ENCODE data around the gene SUN1. TPM values are rescaled to one million over a fixed set of nuclear protein-coding genes. Genes with fewer than 3 reads are reported as not detected.

SUN1 gene
- polyA plus RNA-seq, 1 donor = 128 TPM

GRCh38 chr7:876077-876971, 44.0 kb downstream of the SUN1 start, which contains the start of gene GET4:
Gene GET4, plus strand, starts transcription at chr7:876554. Its CDS starts 92 bp downstream, at chr7:876646.
- Histone ChIP-seq H3K9me3 (ENCODE audit: control insufficient read depth, low read depth, low read length) (peaks cover 6% of the 10 kb centered on the region), H3K4me1 (ENCODE audit: control insufficient read depth, insufficient read depth, low read length) (peaks cover 16% of the 10 kb centered on the region), H3K4me3 (ENCODE audit: low read length) (peak within 1 kb of the TSS; percentile 96), H3K27ac (ENCODE audit: low read length) (peak within 1 kb of the TSS; percentile 96), H3K27me3 (ENCODE audit: control insufficient read depth, insufficient read depth, low read length) (no peaks in the 10 kb centered on the region), H3K36me3 (ENCODE audit: control insufficient read depth, insufficient read depth, low read length) (peaks cover 36% of the 10 kb centered on the region)
- WGBS (ENCODE audit: insufficient coverage, low lambda C conversion rate) = no CpG with 5 or more reads among the region's 129 CpGs
- DNase-seq = peak; percentile 96 to 99

- peak overlapping the region; percentile 96 for H3K4me3 ChIP-seq (ENCODE audit: low read length)
- no peaks in the 10 kb centered on the region for H3K27me3 ChIP-seq (ENCODE audit: control insufficient read depth, insufficient read depth, low read length)
- peaks cover 30% of the 10 kb centered on the region for H3K36me3 ChIP-seq (ENCODE audit: control insufficient read depth, insufficient read depth, low read length)
- WGBS (ENCODE audit: insufficient coverage, low lambda C conversion rate) = 4% methylated on average over 8 of the region's 26 CpGs
- peaks cover 16% of the 10 kb centered on the region for H3K4me1 ChIP-seq (ENCODE audit: control insufficient read depth, insufficient read depth, low read length)
- peaks cover 6% of the 10 kb centered on the region for H3K9me3 ChIP-seq (ENCODE audit: control insufficient read depth, low read depth, low read length)
- peak overlapping the region; percentile 96 for H3K27ac ChIP-seq (ENCODE audit: low read length)
- DNase-seq = no peak
Observed at GRCh38 chr7:876972-877311, 44.7 kb downstream of the SUN1 start.

- peak; percentile 37 to 65 for DNase-seq
- Histone ChIP-seq H3K36me3 (ENCODE audit: control insufficient read depth, insufficient read depth, low read length) (peaks cover 27% of the 10 kb centered on the region), H3K27me3 (ENCODE audit: control insufficient read depth, insufficient read depth, low read length) (no peaks in the 10 kb centered on the region), H3K4me1 (ENCODE audit: control insufficient read depth, insufficient read depth, low read length) (peaks cover 16% of the 10 kb centered on the region), H3K9me3 (ENCODE audit: control insufficient read depth, low read depth, low read length) (peaks cover 6% of the 10 kb centered on the region), H3K27ac (ENCODE audit: low read length) (peak overlapping the region; percentile 96), H3K4me3 (ENCODE audit: low read length) (peak overlapping the region; percentile 96)
- 0% methylated on average over 2 of the region's 47 CpGs for WGBS (ENCODE audit: insufficient coverage, low lambda C conversion rate)
Observed at GRCh38 chr7:877312-878232, 45.3 kb downstream of the SUN1 start.

GRCh38 chr7:879093-879492, 46.8 kb downstream of the SUN1 start:
- Histone ChIP-seq H3K27ac (ENCODE audit: low read length) (no peak overlapping the region), H3K4me1 (ENCODE audit: control insufficient read depth, insufficient read depth, low read length) (peaks cover 11% of the 10 kb centered on the region), H3K4me3 (ENCODE audit: low read length) (no peak overlapping the region), H3K36me3 (ENCODE audit: control insufficient read depth, insufficient read depth, low read length) (peaks cover 27% of the 10 kb centered on the region), H3K27me3 (ENCODE audit: control insufficient read depth, insufficient read depth, low read length) (no peaks in the 10 kb centered on the region), H3K9me3 (ENCODE audit: control insufficient read depth, low read depth, low read length) (peaks cover 14% of the 10 kb centered on the region)
- WGBS (ENCODE audit: insufficient coverage, low lambda C conversion rate) = no CpG with 5 or more reads among the region's 15 CpGs
- no peak for DNase-seq

GRCh38 chr7:879706-880105, 47.4 kb downstream of the SUN1 start:
- Histone ChIP-seq H3K27ac (ENCODE audit: low read length) (no peak overlapping the region), H3K4me1 (ENCODE audit: control insufficient read depth, insufficient read depth, low read length) (peaks cover 11% of the 10 kb centered on the region), H3K4me3 (ENCODE audit: low read length) (no peak overlapping the region), H3K27me3 (ENCODE audit: control insufficient read depth, insufficient read depth, low read length) (no peaks in the 10 kb centered on the region), H3K9me3 (ENCODE audit: control insufficient read depth, low read depth, low read length) (peaks cover 14% of the 10 kb centered on the region), H3K36me3 (ENCODE audit: control insufficient read depth, insufficient read depth, low read length) (peaks cover 30% of the 10 kb centered on the region)
- 90% methylated on average over 2 of the region's 14 CpGs for WGBS (ENCODE audit: insufficient coverage, low lambda C conversion rate)
- no peak for DNase-seq

GRCh38 chr7:880450-880849, 48.2 kb downstream of the SUN1 start:
- Histone ChIP-seq H3K36me3 (ENCODE audit: control insufficient read depth, insufficient read depth, low read length) (peaks cover 24% of the 10 kb centered on the region), H3K27me3 (ENCODE audit: control insufficient read depth, insufficient read depth, low read length) (no peaks in the 10 kb centered on the region), H3K4me3 (ENCODE audit: low read length) (no peak overlapping the region), H3K9me3 (ENCODE audit: control insufficient read depth, low read depth, low read length) (peaks cover 12% of the 10 kb centered on the region), H3K27ac (ENCODE audit: low read length) (no peak overlapping the region), H3K4me1 (ENCODE audit: control insufficient read depth, insufficient read depth, low read length) (peaks cover 8% of the 10 kb centered on the region)
- WGBS (ENCODE audit: insufficient coverage, low lambda C conversion rate) = no CpG with 5 or more reads among the region's 15 CpGs
- no peak for DNase-seq

- Histone ChIP-seq H3K27me3 (ENCODE audit: control insufficient read depth, insufficient read depth, low read length) (no peaks in the 10 kb centered on the region), H3K4me1 (ENCODE audit: control insufficient read depth, insufficient read depth, low read length) (peaks cover 3% of the 10 kb centered on the region), H3K27ac (ENCODE audit: low read length) (no peak overlapping the region), H3K4me3 (ENCODE audit: low read length) (no peak overlapping the region), H3K9me3 (ENCODE audit: control insufficient read depth, low read depth, low read length) (peaks cover 8% of the 10 kb centered on the region), H3K36me3 (ENCODE audit: control insufficient read depth, insufficient read depth, low read length) (peaks cover 33% of the 10 kb centered on the region)
- WGBS (ENCODE audit: insufficient coverage, low lambda C conversion rate) = 80% methylated on average over 2 of the region's 20 CpGs
- no peak for DNase-seq
Observed at GRCh38 chr7:881441-882234, 49.4 kb downstream of the SUN1 start.

- no CpG with 5 or more reads among the region's 37 CpGs for WGBS (ENCODE audit: insufficient coverage, low lambda C conversion rate)
- DNase-seq = no peak
- H3K27ac ChIP-seq (ENCODE audit: low read length) = no peak overlapping the region
- no peak overlapping the region for H3K4me3 ChIP-seq (ENCODE audit: low read length)
- peaks cover 3% of the 10 kb centered on the region for H3K4me1 ChIP-seq (ENCODE audit: control insufficient read depth, insufficient read depth, low read length)
- peaks cover 41% of the 10 kb centered on the region for H3K36me3 ChIP-seq (ENCODE audit: control insufficient read depth, insufficient read depth, low read length)
- H3K9me3 ChIP-seq (ENCODE audit: control insufficient read depth, low read depth, low read length) = peaks cover 8% of the 10 kb centered on the region
- no peaks in the 10 kb centered on the region for H3K27me3 ChIP-seq (ENCODE audit: control insufficient read depth, insufficient read depth, low read length)
Observed at GRCh38 chr7:882336-883035, 50.2 kb downstream of the SUN1 start.

GRCh38 chr7:883055-884021, 51.1 kb downstream of the SUN1 start:
- Histone ChIP-seq H3K36me3 (ENCODE audit: control insufficient read depth, insufficient read depth, low read length) (peaks cover 50% of the 10 kb centered on the region), H3K27ac (ENCODE audit: low read length) (no peak overlapping the region), H3K4me1 (ENCODE audit: control insufficient read depth, insufficient read depth, low read length) (peaks cover 3% of the 10 kb centered on the region), H3K9me3 (ENCODE audit: control insufficient read depth, low read depth, low read length) (peaks cover 8% of the 10 kb centered on the region), H3K4me3 (ENCODE audit: low read length) (no peak overlapping the region), H3K27me3 (ENCODE audit: control insufficient read depth, insufficient read depth, low read length) (no peaks in the 10 kb centered on the region)
- 80% methylated on average over 2 of the region's 50 CpGs for WGBS (ENCODE audit: insufficient coverage, low lambda C conversion rate)
- no peak for DNase-seq

Data from large intestine (tissue), 3 donors.